IMR-90 (cell line): ENCODE data around the gene AFG1L. TPM values are rescaled to one million over a fixed set of nuclear protein-coding genes. Genes with fewer than 3 reads are reported as not detected.

ENCODE experiments used
- ATAC-seq: fragments of 200-7000 bp; cut with Tn5 transposase; 2 replicates; pipeline ENCODE4 v1.9.1; 2020; ENCODE audit warnings: low read depth, mild to moderate bottlenecking, moderate library complexity
- BruUV-seq: library from RNA; stranded (reverse); fragments of 400-500 nt; replicated peaks from 2 replicates; lab custom pipeline; 2021; lab: Mats Ljungman, UMichigan
- CTCF ChIA-PET: fragments of 300-600 bp; formaldehyde crosslinking; extraction: SDS; loops from one replicate; lab custom pipeline; 2021; ENCODE audit warnings: antibody characterized with exemption; lab: Yijun Ruan, JAX
- POLR2A ChIA-PET: fragments of 300-600 bp; sonication (Branson Sonifier 250); formaldehyde crosslinking; loops from one replicate; lab custom pipeline; 2022; ENCODE audit warnings: antibody characterized with exemption; ENCODE audit not compliant: unreplicated experiment; lab: Charles Lee
- DNase-seq: peaks from one replicate; pipeline ENCODE4 v3.0.0; 2013
- H2AFZ ChIP-seq: replicated peaks from 2 replicates; pipeline ENCODE3; 2013; ENCODE audit warnings: low read length, mild to moderate bottlenecking; ENCODE audit not compliant: poor library complexity
- H2AK5ac ChIP-seq: 2 replicates; pipeline ENCODE4 v1.6.1; 2013; ENCODE audit warnings: low read depth, low read length, inconsistent platforms
- H2AK9ac ChIP-seq: replicated peaks from 2 replicates; pipeline ENCODE3; 2013; ENCODE audit warnings: mild to moderate bottlenecking, low read depth, low read length, moderate library complexity; ENCODE audit not compliant: poor library complexity
- H2BK120ac ChIP-seq: 2 replicates; pipeline ENCODE4 v1.6.1; 2013; ENCODE audit warnings: low read depth, low read length, inconsistent platforms
- H2BK15ac ChIP-seq: 3 replicates; pipeline ENCODE4 v1.6.1; 2013; ENCODE audit warnings: low read depth, low read length, inconsistent platforms
- H2BK20ac ChIP-seq: 2 replicates; pipeline ENCODE4 v1.6.1; 2013; ENCODE audit warnings: low read depth, mild to moderate bottlenecking, inconsistent platforms, low read length, moderate library complexity
- H2BK5ac ChIP-seq: 2 replicates; pipeline ENCODE4 v1.6.1; 2013; ENCODE audit warnings: mild to moderate bottlenecking, low read depth, low read length, inconsistent platforms; ENCODE audit not compliant: poor library complexity, severe bottlenecking
- H3K14ac ChIP-seq: replicated peaks from 2 replicates; pipeline ENCODE4 v1.6.1; 2013; ENCODE audit warnings: low read depth, low read length, inconsistent platforms
- H3K18ac ChIP-seq: 2 replicates; pipeline ENCODE4 v1.6.1; 2013; ENCODE audit warnings: low read depth, low read length, control low read depth
- H3K23ac ChIP-seq: 2 replicates; pipeline ENCODE4 v1.6.1; 2013; ENCODE audit warnings: low read depth, low read length, inconsistent platforms
- H3K27ac ChIP-seq: 2 replicates; pipeline ENCODE4 v1.5.1; 2013; ENCODE audit warnings: mild to moderate bottlenecking, control low read depth, low read length; ENCODE audit not compliant: insufficient read depth
- H3K27me3 ChIP-seq: 2 replicates; pipeline ENCODE4 v1.6.1; 2013; ENCODE audit warnings: low read length; ENCODE audit not compliant: control insufficient read depth, insufficient read depth
- H3K36me3 ChIP-seq: 2 replicates; pipeline ENCODE4 v1.6.1; 2013; ENCODE audit warnings: low read length, mixed read lengths; ENCODE audit not compliant: control insufficient read depth, insufficient read depth
- H3K4ac ChIP-seq: 2 replicates; pipeline ENCODE4 v1.6.1; 2013; ENCODE audit warnings: low read depth, low read length, inconsistent platforms
- H3K4me1 ChIP-seq: 2 replicates; pipeline ENCODE4 v1.6.1; 2013; ENCODE audit warnings: low read length, mixed read lengths; ENCODE audit not compliant: control insufficient read depth, insufficient read depth
- H3K4me2 ChIP-seq: 2 replicates; pipeline ENCODE4 v1.6.1; 2013; ENCODE audit warnings: low read depth, mild to moderate bottlenecking, control low read depth, low read length, moderate library complexity
- H3K4me3 ChIP-seq: 2 replicates; pipeline ENCODE4 v1.5.1; 2013; ENCODE audit warnings: low read depth, mild to moderate bottlenecking, control low read depth, low read length, moderate library complexity; ENCODE audit not compliant: insufficient read depth
- H3K56ac ChIP-seq: 2 replicates; pipeline ENCODE4 v1.6.1; 2013; ENCODE audit warnings: low read length, inconsistent platforms; ENCODE audit not compliant: insufficient read depth; ENCODE audit errors: extremely low read depth
- H3K79me1 ChIP-seq, 2 experiments: 2 replicates each; pipeline ENCODE4 v1.6.1; 2013; ENCODE audit warnings: low read length in 2 of 2, inconsistent platforms in 1 of 2, low read depth in 1 of 2
- H3K9ac ChIP-seq: 2 replicates; pipeline ENCODE4 v1.6.1; 2013; ENCODE audit warnings: low read depth, low read length, control low read depth
- H3K9me1 ChIP-seq: 2 replicates; pipeline ENCODE4 v1.6.1; 2013; ENCODE audit warnings: low read length, inconsistent platforms; ENCODE audit not compliant: insufficient read depth
- H3K9me3 ChIP-seq: 2 replicates; pipeline ENCODE4 v1.6.1; 2013; ENCODE audit warnings: low read length; ENCODE audit not compliant: control insufficient read depth, insufficient read depth
- H4K20me1 ChIP-seq: 2 replicates; pipeline ENCODE4 v1.6.1; 2013; ENCODE audit warnings: low read length, inconsistent platforms; ENCODE audit not compliant: insufficient read depth
- H4K5ac ChIP-seq: 2 replicates; pipeline ENCODE4 v1.6.1; 2013; ENCODE audit warnings: mild to moderate bottlenecking, low read depth, low read length, control low read depth
- H4K8ac ChIP-seq, 2 experiments: 2 replicates each; pipeline ENCODE4 v1.6.1; 2013; ENCODE audit warnings: low read depth in 2 of 2, low read length in 2 of 2, control low read depth in 1 of 2, inconsistent platforms in 1 of 2
- H4K91ac ChIP-seq: 2 replicates; pipeline ENCODE4 v1.6.1; 2013; ENCODE audit warnings: low read depth, low read length, inconsistent platforms; ENCODE audit not compliant: insufficient read depth
- BHLHE40 ChIP-seq: fragments of 150-350 bp; IDR thresholded peaks from 2 replicates; pipeline ENCODE4 v1.6.1; 2016; ENCODE audit warnings: mild to moderate bottlenecking, low read depth, low read length
- CEBPB ChIP-seq: IDR thresholded peaks from 2 replicates; pipeline ENCODE4 v1.6.1; 2012; ENCODE audit warnings: low read depth, low read length, improper control_type of control experiment
- WGBS, 2 experiments: methylation state at CpG; one replicate each; pipeline versions ENCODE4 v1.1.5 to v1.1.7; 2013; ENCODE audit warnings: missing lambda C conversion rate in 2 of 2; ENCODE audit not compliant: insufficient read length in 1 of 2; ENCODE audit errors: extremely low coverage in 2 of 2; 5-methylcytosine and 5-hydroxymethylcytosine counted together
- dilution Hi-C: fragments of 300-500 bp; cut with HindIII; formaldehyde crosslinking; loops from one replicate; pipeline ENCODE4 v1.14.3; 2018; ENCODE audit warnings: low sequenced_read_pairs; ENCODE audit not compliant: unreplicated experiment
- in situ Hi-C: fragments of 300-500 bp; cut with MboI; formaldehyde crosslinking; loops from 3 replicates; pipeline ENCODE4 v1.14.3; 2019; ENCODE audit warnings: low sequenced_read_pairs, inconsistent platforms, mixed read lengths
- intact Hi-C: fragments of 100-400 bp; cut with micrococcal nuclease; formaldehyde crosslinking; loops from 2 replicates; pipeline ENCODE4 v1.10.0; 2022
- polyA plus RNA-seq, 3 experiments: library from polyadenylated mRNA; depleted of rRNA; stranded (reverse); fragments of >200 nt; gene quantifications; 2 replicates each; pipeline ENCODE4 v1.2.3, GENCODE V29; 2012; ENCODE audit warnings: low replicate concordance in 1 of 3
- total RNA-seq: library from RNA; depleted of rRNA; stranded (reverse); fragments of >200 nt; gene quantifications from 2 replicates; pipeline ENCODE4 v1.2.3, GENCODE V29; 2012

Gene AFG1L
- total and polyA plus RNA-seq, 2 of the 4 experiments (the other 2 are of a cell fraction): 1.0 to 2.0 TPM

- Histone ChIP-seq H2AFZ (no peak overlapping the region), H3K4me3 (no peak overlapping the region), H3K4ac (no peak overlapping the region), H4K20me1 (no peaks in the 10 kb centered on the region; the same call in 1 of the 2 replicates), H2BK5ac (no peak overlapping the region), H2BK15ac (no peak overlapping the region), H3K9me1 (no peaks in the 10 kb centered on the region), H4K5ac (no peak overlapping the region), H2AK9ac (no peak overlapping the region), H4K8ac (no peak overlapping the region), H3K79me1 (no peaks in the 10 kb centered on the region), H3K27ac (no peak overlapping the region), H3K9ac (no peak overlapping the region), H3K14ac (no peak overlapping the region), H3K56ac (no peak overlapping the region), H2BK120ac (no peak overlapping the region), H2AK5ac (no peak overlapping the region), H3K23ac (no peak overlapping the region), H3K36me3 (no peaks in the 10 kb centered on the region), H3K4me1 (peaks cover 2% of the 10 kb centered on the region; the same call in 1 of the 2 replicates), H3K9me3 (no peaks in the 10 kb centered on the region), H3K4me2 (no peak overlapping the region), H4K91ac (no peak overlapping the region), H3K27me3 (peaks cover 3% of the 10 kb centered on the region; the same call in 1 of the 2 replicates), H3K18ac (no peak overlapping the region), H2BK20ac (no peak overlapping the region)
- intact Hi-C loops: loop anchor here (2.0 kb wide), 1 partner anchor 543 kb away; no protein-coding TSS in a partner anchor
- ChIA-PET CTCF (interaction anchor here (0.5 to 1.7 kb wide), 3 partner anchors 11 to 409 kb away, joined by 3 to 4 read pairs (median 3); no protein-coding TSS in a partner anchor), POLR2A (no interaction called here)
- TF ChIP-seq BHLHE40: no peak
- TF ChIP-seq CEBPB: peak; percentile 72
- no peak for ATAC-seq
- BruUV-seq: no TSS peak
- in situ Hi-C loops: no loop called here
- WGBS, 2 experiments: no CpG with 5 or more reads among the region's 2 CpGs
- no peak for DNase-seq
- dilution Hi-C loops: no loop called here
These were observed 228.8 kb downstream of the AFG1L start for GRCh38 chr6:108523697-108524096.
